Neutrophil (primary cell): ENCODE measurements around the gene KIF21A.

Source experiments
- H3K27ac ChIP-seq: fragments of 200-600 bp; sonication (generic); 2 replicates; pipeline ENCODE4 v1.5.1; 2016; ENCODE audit warnings: mild to moderate bottlenecking, moderate library complexity
- H3K27me3 ChIP-seq: fragments of 200-600 bp; sonication (generic); 2 replicates; pipeline ENCODE4 v1.6.0; 2016; ENCODE audit warnings: mild to moderate bottlenecking
- H3K36me3 ChIP-seq: fragments of 200-600 bp; sonication (generic); 2 replicates; pipeline ENCODE4 v1.5.1; 2017
- H3K4me1 ChIP-seq, 2 experiments: fragments of 200-600 bp in 1 of 2; sonication (generic) in 1 of 2; 1 replicate in 1 of 2; 2 replicates in 1 of 2; pipeline versions ENCODE4 v1.5.1 to v1.6.1; 2013 to 2016; ENCODE audit warnings: low read depth in 1 of 2, low read length in 1 of 2, mild to moderate bottlenecking in 1 of 2, moderate library complexity in 1 of 2; ENCODE audit not compliant: control insufficient read depth in 1 of 2, insufficient read depth in 1 of 2
- H3K4me3 ChIP-seq, 2 experiments: fragments of 200-600 bp in 1 of 2; sonication (generic) in 1 of 2; 1 replicate in 1 of 2; 2 replicates in 1 of 2; pipeline ENCODE4 v1.5.1; 2013 to 2016; ENCODE audit warnings: low read depth in 1 of 2, low read length in 1 of 2, mild to moderate bottlenecking in 1 of 2, moderate library complexity in 1 of 2
- H3K9me3 ChIP-seq: fragments of 200-600 bp; sonication (generic); 2 replicates; pipeline ENCODE4 v1.5.1; 2016
- CTCF ChIP-seq: fragments of 200-600 bp; sonication (generic); IDR thresholded peaks from 2 replicates; pipeline ENCODE4 v1.5.1; 2016; ENCODE audit warnings: antibody characterized with exemption

KIF21A gene

GRCh38 chr12:39267886-39268285, 175.0 kb downstream of the KIF21A start:
- Histone ChIP-seq H3K27me3 (no peaks in the 10 kb centered on the region), H3K27ac (no peak overlapping the region), H3K4me3 (no peak overlapping the region), H3K4me1 (no peaks in the 10 kb centered on the region), H3K36me3 (no peaks in the 10 kb centered on the region), H3K9me3 (no peaks in the 10 kb centered on the region)
- no peak for TF ChIP-seq CTCF

GRCh38 chr12:39252628-39253027, 190.3 kb downstream of the KIF21A start:
- Histone ChIP-seq H3K27ac (no peak overlapping the region), H3K9me3 (no peaks in the 10 kb centered on the region), H3K4me1 (no peaks in the 10 kb centered on the region), H3K4me3 (no peak overlapping the region), H3K27me3 (no peaks in the 10 kb centered on the region), H3K36me3 (no peaks in the 10 kb centered on the region)
- no peak for TF ChIP-seq CTCF
